ENCODE data around the gene RXRA.

Gene RXRA

GRCh38 chr9:134365791-134366222 is 39.6 kb downstream of the RXRA start:
- FAIRE-seq = no peak
- no peak for DNase-seq (ENCODE audit: low spot score)

GRCh38 chr9:134366223-134367031 is 40.2 kb downstream of the RXRA start:
- DNase-seq (ENCODE audit: low spot score) (peak; percentile 73), FAIRE-seq (no peak)

- FAIRE-seq (no peak), DNase-seq (ENCODE audit: low spot score) (no peak)
Measured at GRCh38 chr9:134367061-134367460, 40.8 kb downstream of the RXRA start.

- FAIRE-seq (no peak), DNase-seq (ENCODE audit: low spot score) (no peak)
Measured at GRCh38 chr9:134367791-134368490, 41.7 kb downstream of the RXRA start.

GRCh38 chr9:134368571-134368970 is 42.3 kb downstream of the RXRA start:
- FAIRE-seq (no peak), DNase-seq (ENCODE audit: low spot score) (no peak)

- FAIRE-seq = no peak
- DNase-seq (ENCODE audit: low spot score) = no peak
Measured at GRCh38 chr9:134369416-134370212, 43.4 kb downstream of the RXRA start.

- FAIRE-seq (no peak), DNase-seq (ENCODE audit: low spot score) (no peak)
Measured at GRCh38 chr9:134370213-134370492, 43.9 kb downstream of the RXRA start.

- DNase-seq (ENCODE audit: low spot score) (no peak), FAIRE-seq (no peak)
Measured at GRCh38 chr9:134370638-134371037, 44.4 kb downstream of the RXRA start.

GRCh38 chr9:134371731-134372130 is 45.5 kb downstream of the RXRA start:
- DNase-seq (ENCODE audit: low spot score) = no peak

GRCh38 chr9:134372581-134373267 is 46.5 kb downstream of the RXRA start:
- peak; percentile 82 for DNase-seq (ENCODE audit: low spot score)
- FAIRE-seq = peak; percentile 83

More at GRCh38 chr9:134371731-134372130, 45.5 kb downstream of the RXRA start:
- no peak for FAIRE-seq

- no peak for FAIRE-seq
Measured at GRCh38 chr9:134373269-134373668, 47.0 kb downstream of the RXRA start.

GRCh38 chr9:134373953-134374300 is 47.7 kb downstream of the RXRA start:
- FAIRE-seq (no peak), DNase-seq (ENCODE audit: low spot score) (no peak)

More at GRCh38 chr9:134373269-134373668, 47.0 kb downstream of the RXRA start:
- DNase-seq (ENCODE audit: low spot score) = no peak

GRCh38 chr9:134374301-134375010 is 48.2 kb downstream of the RXRA start:
- DNase-seq (ENCODE audit: low spot score) = no peak
- no peak for FAIRE-seq

GRCh38 chr9:134375011-134375390 is 48.7 kb downstream of the RXRA start:
- FAIRE-seq (no peak), DNase-seq (ENCODE audit: low spot score) (peak; percentile 8)

GRCh38 chr9:134375430-134376385 is 49.5 kb downstream of the RXRA start:
- no peak for FAIRE-seq
- DNase-seq (ENCODE audit: low spot score) = no peak

GRCh38 chr9:134376386-134377142 is 50.3 kb downstream of the RXRA start:
- DNase-seq (ENCODE audit: low spot score) (no peak), FAIRE-seq (no peak)

- FAIRE-seq = no peak
Measured at GRCh38 chr9:134377143-134377484, 50.9 kb downstream of the RXRA start.

GRCh38 chr9:134377976-134378375 is 51.7 kb downstream of the RXRA start:
- FAIRE-seq = peak; percentile 86
- peak; percentile 91 for DNase-seq (ENCODE audit: low spot score)

More at GRCh38 chr9:134377143-134377484, 50.9 kb downstream of the RXRA start:
- DNase-seq (ENCODE audit: low spot score) = no peak

- DNase-seq (ENCODE audit: low spot score) (peak; percentile 77), FAIRE-seq (peak; percentile 90)
Measured at GRCh38 chr9:134378901-134379338, 52.7 kb downstream of the RXRA start.
